HepG2 (cell line): ENCODE data around the gene SYT8. TPM values are rescaled to one million over a fixed set of nuclear protein-coding genes. Genes with fewer than 3 reads are reported as not detected.

Experiments
- FOXJ3 ChIP-seq: sonication (generic); formaldehyde crosslinking; IDR thresholded peaks from 2 replicates; pipeline ENCODE4 v1.4.0; 2020; ENCODE audit warnings: missing genetic modification reagents, mild to moderate bottlenecking, borderline replicate concordance
- HNF4A ChIP-seq: sonication (generic); formaldehyde crosslinking; IDR thresholded peaks from 2 replicates; pipeline ENCODE4 v1.4.0; 2020; ENCODE audit warnings: missing genetic modification reagents
- NR2F6 ChIP-seq, 2 experiments: IDR thresholded peaks; 2 replicates each; pipeline ENCODE4 v1.6.1; 2016; ENCODE audit warnings: antibody characterized with exemption in 1 of 2, mild to moderate bottlenecking in 1 of 2
- PLSCR1 ChIP-seq: sonication (generic); formaldehyde crosslinking; IDR thresholded peaks from 2 replicates; pipeline ENCODE4 v1.5.0; 2020; ENCODE audit warnings: missing genetic modification reagents, mild to moderate bottlenecking, borderline replicate concordance
- TBX2 ChIP-seq: sonication (generic); formaldehyde crosslinking; IDR thresholded peaks from 2 replicates; pipeline ENCODE4 v1.5.0; 2020; ENCODE audit warnings: missing genetic modification reagents, mild to moderate bottlenecking, borderline replicate concordance
- TEF ChIP-seq: sonication (generic); formaldehyde crosslinking; IDR thresholded peaks from 2 replicates; pipeline ENCODE4 v1.5.0; 2020; ENCODE audit warnings: missing genetic modification reagents
- YEATS2 ChIP-seq: sonication (generic); formaldehyde crosslinking; IDR thresholded peaks from 2 replicates; pipeline ENCODE4 v1.4.0; 2020; ENCODE audit warnings: missing genetic modification reagents, borderline replicate concordance
- ZBTB33 ChIP-seq: sonication (generic); formaldehyde crosslinking; IDR thresholded peaks from 2 replicates; pipeline ENCODE4 v1.4.0; 2020; ENCODE audit warnings: missing genetic modification reagents
- ZBTB46 ChIP-seq: sonication (generic); formaldehyde crosslinking; IDR thresholded peaks from 2 replicates; pipeline ENCODE4 v1.4.0; 2020; ENCODE audit warnings: mild to moderate bottlenecking, missing genetic modification reagents, borderline replicate concordance
- ZFP82 ChIP-seq: sonication (generic); formaldehyde crosslinking; IDR thresholded peaks from 2 replicates; pipeline ENCODE4 v1.5.1; 2020; ENCODE audit warnings: mild to moderate bottlenecking, missing genetic modification reagents, borderline replicate concordance
- ZNF207 ChIP-seq: fragments of 450-650 bp; IDR thresholded peaks from 2 replicates; pipeline ENCODE4 v1.6.1; 2016; ENCODE audit warnings: antibody characterized with exemption, borderline replicate concordance
- ZNF276 ChIP-seq: sonication (generic); formaldehyde crosslinking; IDR thresholded peaks from 2 replicates; pipeline ENCODE4 v1.4.0; 2020; ENCODE audit warnings: mild to moderate bottlenecking, low read depth, missing genetic modification reagents
- ZNF280B ChIP-seq: sonication (generic); formaldehyde crosslinking; IDR thresholded peaks from 2 replicates; pipeline ENCODE4 v1.5.0; 2020; ENCODE audit warnings: missing genetic modification reagents, mild to moderate bottlenecking, borderline replicate concordance
- ZNF569 ChIP-seq: sonication (generic); formaldehyde crosslinking; IDR thresholded peaks from 2 replicates; pipeline ENCODE4 v1.5.0; 2020; ENCODE audit warnings: mild to moderate bottlenecking, missing genetic modification reagents, moderate library complexity, borderline replicate concordance
- ZNF619 ChIP-seq: sonication (generic); formaldehyde crosslinking; IDR thresholded peaks from 2 replicates; pipeline ENCODE4 v1.4.0; 2020; ENCODE audit warnings: mild to moderate bottlenecking, missing genetic modification reagents
- ZNF737 ChIP-seq: sonication (generic); formaldehyde crosslinking; IDR thresholded peaks from 2 replicates; pipeline ENCODE4 v1.5.0; 2020; ENCODE audit warnings: missing genetic modification reagents, mild to moderate bottlenecking, borderline replicate concordance
- polyA plus RNA-seq, 8 experiments: library from polyadenylated mRNA; depleted of rRNA in 3 of 8; stranded (reverse) in 7 of 8; unstranded in 1 of 8; fragments of >200 nt; fragmentation: Illumina TruSeq in 4 of 8; extraction: Trizol in 4 of 8; gene quantifications; 2 replicates each; pipeline versions ENCODE4 v1.2.1 to v1.2.3, GENCODE V29; 2011 to 2016; ENCODE audit warnings: low read depth in 4 of 8, missing spikeins in 1 of 8, mixed read lengths in 1 of 8; ENCODE audit not compliant: insufficient read depth in 1 of 8
- total RNA-seq, 5 experiments: library from RNA; depleted of rRNA; stranded (reverse); fragments of >200 nt; fragmentation: Illumina TruSeq; extraction: Trizol; gene quantifications; 2 replicates each; pipeline ENCODE4 v1.2.3, GENCODE V29; 2016; ENCODE audit warnings: low read depth in 1 of 5

SYT8 gene
- total and polyA plus RNA-seq, 2 of the 13 experiments (the other 11 are each of a cell fraction or from before 2014, with no cell fraction given) = 0.60 to 2.3 TPM

GRCh38 chr11:1842149-1843097 is 7.6 kb downstream of the SYT8 start (continued):
- TF ChIP-seq ZFP82 (CRISPR knock-in tag) = peak; percentile 92
- TF ChIP-seq ZNF276 (CRISPR knock-in tag) = no peak; the same call in 1 of the 2 replicates
- TF ChIP-seq ZNF207 = no peak
- no peak for TF ChIP-seq TEF
- peak; percentile 86; the same call in 1 of the 2 replicates for TF ChIP-seq YEATS2 (CRISPR knock-in tag)
- peak; percentile 83; the same call in 1 of the 2 replicates for TF ChIP-seq ZBTB33 (CRISPR knock-in tag)
- TF ChIP-seq FOXJ3 (CRISPR knock-in tag) = peak; percentile 38; the same call in 1 of the 2 replicates
- TF ChIP-seq ZNF280B (CRISPR knock-in tag) = peak; percentile 92; the same call in 1 of the 2 replicates
- TF ChIP-seq HNF4A (CRISPR knock-in tag) = peak; percentile 79
- TF ChIP-seq ZBTB46 (CRISPR knock-in tag) = no peak
- peak; percentile 58; the same call in 1 of the 2 replicates for TF ChIP-seq ZNF619 (CRISPR knock-in tag)
- TF ChIP-seq ZNF569 = 0 out of 2 replicates have a peak, but pooled peaks have one; percentile 56
- peak; percentile 99 for TF ChIP-seq TBX2 (CRISPR knock-in tag)
- TF ChIP-seq NR2F6 (IDR thresholded peaks at IDR 0.05) = peak; percentile 92
- peak; percentile 96 for TF ChIP-seq NR2F6 (CRISPR knock-in tag; IDR thresholded peaks at IDR 0.05)
- TF ChIP-seq PLSCR1 (CRISPR knock-in tag) = no peak
- TF ChIP-seq ZNF737 = no peak
